Activated T-cell treated with anti-CD3 and anti-CD28 coated beads, Interleukin-2, amount 50 U/mL, for 48 hours (primary cell): Measurements from ENCODE around the gene MMP11.
A peak's percentile ranks its signal among the peaks of the same experiment; 100 is the strongest.

Source experiments
- DNase-seq, 2 experiments: peaks; one replicate each; pipeline ENCODE4 v3.0.0-alpha.2; 2020

The MMP11 gene

DNA sequence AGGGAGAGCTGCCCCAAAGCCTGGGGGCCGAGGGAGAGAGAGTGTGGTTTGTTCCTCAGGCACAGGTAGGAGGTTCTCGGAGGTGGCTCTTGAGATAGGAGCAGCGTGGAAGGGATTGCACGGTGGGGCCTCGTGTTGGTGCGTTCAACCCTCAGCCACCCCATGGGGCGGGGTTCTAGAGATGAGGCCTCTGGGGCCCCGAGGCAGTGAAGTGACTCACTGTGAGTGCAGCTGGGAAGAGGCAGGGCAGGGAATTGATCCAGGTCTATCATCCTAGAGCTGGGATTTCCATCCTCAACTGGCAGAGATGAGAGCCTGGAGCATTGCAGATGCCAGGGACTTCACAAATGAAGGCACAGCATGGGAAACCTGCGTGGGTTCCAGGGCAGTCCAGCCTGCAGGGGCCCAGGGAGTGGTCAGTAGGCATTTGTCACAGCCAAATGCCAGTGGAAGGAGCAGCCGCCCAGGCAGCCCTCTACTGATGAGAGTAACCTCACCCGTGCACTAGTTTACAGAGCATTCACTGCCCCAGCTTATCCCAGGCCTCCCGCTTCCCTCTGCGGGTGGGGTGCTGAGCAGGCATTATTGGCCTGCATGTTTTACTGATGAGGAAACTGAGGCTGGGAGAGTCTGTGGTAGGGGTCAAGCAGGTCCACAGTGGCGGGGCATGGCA, 9.0 kb downstream of the MMP11 start:
- no peak for DNase-seq

DNA sequence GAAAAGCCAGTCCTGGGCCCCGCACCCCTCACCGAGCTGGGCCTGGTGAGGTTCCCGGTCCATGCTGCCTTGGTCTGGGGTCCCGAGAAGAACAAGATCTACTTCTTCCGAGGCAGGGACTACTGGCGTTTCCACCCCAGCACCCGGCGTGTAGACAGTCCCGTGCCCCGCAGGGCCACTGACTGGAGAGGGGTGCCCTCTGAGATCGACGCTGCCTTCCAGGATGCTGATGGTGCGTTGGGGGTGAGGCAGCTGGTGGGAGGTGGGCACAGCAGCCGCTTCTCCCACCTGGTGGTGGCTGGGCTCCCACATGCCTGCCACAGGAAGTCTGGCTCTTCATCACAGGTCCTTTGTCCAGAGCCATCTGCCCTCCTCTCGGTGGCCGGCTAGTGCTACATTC, 9.6 kb downstream of the MMP11 start:
- no peak for DNase-seq

DNA sequence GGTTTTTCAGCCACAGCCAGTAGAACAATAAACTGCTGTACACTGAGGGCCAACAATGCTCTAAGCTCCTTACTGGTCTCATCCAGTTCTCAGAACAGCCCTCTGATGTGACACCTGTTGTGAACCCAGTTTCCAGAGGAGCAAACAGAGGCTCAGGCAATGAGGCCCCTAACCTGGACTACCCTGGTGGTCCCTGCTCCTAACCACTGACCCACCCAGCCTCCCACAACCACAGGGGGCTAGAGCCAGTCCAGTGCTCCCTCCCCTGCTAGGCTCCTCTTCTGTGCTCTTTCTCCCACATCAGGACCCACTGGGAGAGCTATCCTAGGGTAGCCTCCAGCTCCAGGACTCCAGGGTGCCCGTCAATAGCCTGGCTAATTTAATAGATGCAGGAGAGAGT, 10.1 kb downstream of the MMP11 start:
- no peak for DNase-seq

DNA sequence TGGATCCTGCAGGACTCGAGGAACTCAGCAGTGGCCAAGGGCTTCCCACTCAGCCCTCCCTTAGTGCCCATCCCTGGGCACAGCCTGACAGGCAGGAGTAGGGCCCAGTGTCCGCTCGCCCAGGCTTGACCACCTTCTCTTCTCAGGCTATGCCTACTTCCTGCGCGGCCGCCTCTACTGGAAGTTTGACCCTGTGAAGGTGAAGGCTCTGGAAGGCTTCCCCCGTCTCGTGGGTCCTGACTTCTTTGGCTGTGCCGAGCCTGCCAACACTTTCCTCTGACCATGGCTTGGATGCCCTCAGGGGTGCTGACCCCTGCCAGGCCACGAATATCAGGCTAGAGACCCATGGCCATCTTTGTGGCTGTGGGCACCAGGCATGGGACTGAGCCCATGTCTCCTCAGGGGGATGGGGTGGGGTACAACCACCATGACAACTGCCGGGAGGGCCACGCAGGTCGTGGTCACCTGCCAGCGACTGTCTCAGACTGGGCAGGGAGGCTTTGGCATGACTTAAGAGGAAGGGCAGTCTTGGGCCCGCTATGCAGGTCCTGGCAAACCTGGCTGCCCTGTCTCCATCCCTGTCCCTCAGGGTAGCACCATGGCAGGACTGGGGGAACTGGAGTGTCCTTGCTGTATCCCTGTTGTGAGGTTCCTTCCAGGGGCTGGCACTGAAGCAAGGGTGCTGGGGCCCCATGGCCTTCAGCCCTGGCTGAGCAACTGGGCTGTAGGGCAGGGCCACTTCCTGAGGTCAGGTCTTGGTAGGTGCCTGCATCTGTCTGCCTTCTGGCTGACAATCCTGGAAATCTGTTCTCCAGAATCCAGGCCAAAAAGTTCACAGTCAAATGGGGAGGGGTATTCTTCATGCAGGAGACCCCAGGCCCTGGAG, 10.9 kb downstream of the MMP11 start:
- no peak for DNase-seq

DNA sequence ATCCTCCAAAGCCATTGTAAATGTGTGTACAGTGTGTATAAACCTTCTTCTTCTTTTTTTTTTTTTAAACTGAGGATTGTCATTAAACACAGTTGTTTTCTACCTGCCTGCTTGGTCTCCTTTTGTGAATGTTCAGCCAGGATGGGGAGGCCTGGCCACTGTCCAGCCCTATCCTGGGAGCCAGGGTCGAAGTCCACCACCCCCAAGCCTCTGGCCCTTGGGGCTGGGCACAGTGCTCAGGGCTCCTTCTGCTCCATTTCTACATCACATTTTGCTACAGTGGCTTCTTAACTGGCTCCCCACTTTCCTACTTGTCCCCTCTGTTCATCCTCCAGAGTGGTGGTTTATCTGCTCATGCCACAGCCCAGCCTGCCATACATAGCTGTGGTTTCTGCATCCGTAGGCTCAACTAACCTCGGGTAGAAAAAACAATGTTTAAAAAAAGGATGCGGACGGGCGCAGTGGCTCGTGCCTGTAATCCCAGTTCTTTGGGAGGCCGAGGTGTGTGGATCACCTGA, 11.6 kb downstream of the MMP11 start:
- no peak for DNase-seq

DNA sequence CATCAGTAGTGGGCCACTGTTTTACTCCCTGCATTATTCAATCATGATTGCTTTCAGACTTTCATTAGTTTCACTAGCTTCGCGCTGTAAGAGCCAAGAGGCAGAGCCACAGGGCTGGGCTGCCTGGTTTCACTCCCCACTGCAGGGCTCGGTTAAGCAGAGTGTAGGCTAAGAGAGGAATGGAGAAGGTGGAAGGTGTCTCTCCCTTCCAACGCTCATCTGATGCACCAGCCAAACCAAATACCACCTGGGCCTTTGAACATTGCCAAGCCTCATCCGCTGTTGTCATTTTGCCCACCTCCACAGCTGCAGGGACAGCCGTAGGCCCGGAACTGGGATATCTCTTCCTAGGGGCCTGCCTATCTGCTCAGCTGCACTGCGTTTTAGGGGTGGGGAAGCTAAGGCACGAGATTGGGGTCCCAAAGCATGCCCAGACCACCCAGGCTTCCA, 13.6 kb downstream of the MMP11 start:
- DNase-seq = peak in 1 of 2 experiments; percentile 41

DNA sequence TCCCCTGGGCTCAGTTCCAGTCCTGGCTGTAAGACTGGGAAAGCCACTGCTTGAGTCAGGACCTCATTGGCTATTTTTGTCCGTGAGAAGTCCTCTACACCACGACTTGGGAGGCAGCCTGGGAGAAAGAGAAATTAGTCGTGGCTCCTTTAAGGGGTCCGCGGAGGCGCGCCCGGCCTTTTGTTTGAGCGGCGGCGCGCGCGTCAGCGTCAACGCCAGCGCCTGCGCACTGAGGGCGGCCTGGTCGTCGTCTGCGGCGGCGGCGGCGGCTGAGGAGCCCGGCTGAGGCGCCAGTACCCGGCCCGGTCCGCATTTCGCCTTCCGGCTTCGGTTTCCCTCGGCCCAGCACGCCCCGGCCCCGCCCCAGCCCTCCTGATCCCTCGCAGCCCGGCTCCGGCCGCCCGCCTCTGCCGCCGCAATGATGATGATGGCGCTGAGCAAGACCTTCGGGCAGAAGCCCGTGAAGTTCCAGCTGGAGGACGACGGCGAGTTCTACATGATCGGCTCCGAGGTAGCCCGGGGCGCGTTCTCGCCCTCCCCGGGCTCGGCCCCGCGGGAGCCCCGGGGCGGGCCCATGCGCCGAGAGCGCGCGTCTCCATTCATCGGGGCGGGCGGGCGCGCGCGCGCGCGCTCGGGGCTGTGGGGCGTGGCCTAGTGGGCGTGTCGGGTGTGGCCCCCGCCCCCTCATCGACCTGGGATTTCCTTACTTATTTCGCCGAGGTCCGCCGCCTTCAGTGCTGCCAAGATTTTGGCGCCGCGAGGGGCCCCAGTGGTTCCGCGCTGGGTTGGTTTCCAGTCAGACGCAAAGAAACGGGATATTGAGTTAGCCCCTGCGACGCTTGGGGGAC, 14.3 kb downstream of the MMP11 start, which contains the start of gene SMARCB1:
SMARCB1 (plus strand) TSS at position 215 of the 848 bp plus-strand sequence; CDS start at position 419, 204 bp downstream.
- peak; percentile 94 to 95 for DNase-seq

DNA sequence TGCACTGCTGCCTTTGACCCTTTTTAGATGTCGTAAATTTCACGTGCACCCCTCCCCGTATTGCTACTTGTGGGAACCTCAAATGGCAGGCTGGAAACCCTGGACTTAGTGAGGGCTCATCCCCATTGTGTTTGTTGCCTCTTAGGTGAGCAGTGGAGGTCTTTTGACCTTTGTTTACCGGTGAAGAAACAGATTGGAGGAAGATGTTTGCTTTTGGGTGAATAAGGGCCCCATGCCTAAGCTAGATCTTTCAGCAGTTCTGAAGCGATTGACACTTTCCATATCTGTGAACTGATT, 14.9 kb downstream of the MMP11 start:
- DNase-seq = no peak

DNA sequence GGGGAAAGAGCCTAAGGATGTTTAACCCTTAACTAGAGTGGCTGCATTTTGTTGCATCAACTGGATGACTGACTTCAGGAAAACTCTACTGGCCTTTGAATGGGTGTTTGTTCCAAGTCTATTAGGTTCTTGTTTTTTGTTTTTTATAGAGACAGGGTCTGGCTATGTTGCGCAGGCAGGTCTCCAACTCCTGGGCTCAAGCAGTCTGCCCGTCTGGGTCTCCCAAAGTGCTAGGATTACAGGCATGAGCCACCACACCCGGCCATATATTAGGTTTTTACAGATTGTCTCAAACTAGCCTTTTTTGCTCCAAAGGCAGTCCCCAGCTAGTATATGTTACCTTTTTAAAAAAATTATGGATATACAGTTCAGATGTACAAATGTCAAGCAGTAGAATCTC, 15.3 kb downstream of the MMP11 start:
- DNase-seq = no peak

DNA sequence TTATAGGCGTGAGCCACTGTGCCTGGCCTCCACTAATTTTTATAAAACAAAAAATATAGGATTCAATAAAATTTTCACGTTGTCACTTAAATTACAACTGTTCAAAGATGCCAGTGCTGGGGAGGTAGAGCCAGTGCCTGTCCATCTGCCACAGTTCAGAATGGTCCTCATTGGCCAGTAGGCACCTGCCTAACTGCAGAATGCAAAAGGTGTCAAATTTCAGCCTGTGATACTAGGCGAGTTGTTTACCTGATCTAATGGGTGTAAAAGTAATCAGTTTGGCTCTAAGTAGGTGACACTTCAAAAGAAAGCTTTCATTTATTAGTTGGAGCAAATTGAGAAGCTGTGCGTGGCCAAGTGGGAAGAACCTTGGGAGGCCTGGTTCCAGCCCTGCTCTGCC, 16.5 kb downstream of the MMP11 start:
- no peak for DNase-seq

DNA sequence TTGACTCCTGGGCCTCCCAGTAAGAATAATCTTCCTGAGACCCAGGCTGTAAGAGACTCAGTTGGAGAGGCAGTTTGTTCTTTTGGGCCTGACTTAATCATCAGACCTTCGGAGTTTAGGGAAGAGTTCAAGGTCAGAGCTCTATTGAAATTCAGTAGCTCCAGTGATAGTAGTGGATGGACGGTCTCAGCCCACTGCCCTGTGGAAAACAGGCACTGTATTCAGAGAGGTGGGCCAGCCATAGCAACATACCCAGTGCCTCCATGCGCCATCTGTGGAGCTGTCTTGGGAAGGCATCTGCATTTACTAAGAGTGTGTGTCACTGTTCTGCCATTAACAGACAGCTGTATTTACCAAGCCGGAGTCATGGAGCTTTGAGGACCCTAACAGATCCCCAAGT, 17.0 kb downstream of the MMP11 start:
- no peak for DNase-seq

DNA sequence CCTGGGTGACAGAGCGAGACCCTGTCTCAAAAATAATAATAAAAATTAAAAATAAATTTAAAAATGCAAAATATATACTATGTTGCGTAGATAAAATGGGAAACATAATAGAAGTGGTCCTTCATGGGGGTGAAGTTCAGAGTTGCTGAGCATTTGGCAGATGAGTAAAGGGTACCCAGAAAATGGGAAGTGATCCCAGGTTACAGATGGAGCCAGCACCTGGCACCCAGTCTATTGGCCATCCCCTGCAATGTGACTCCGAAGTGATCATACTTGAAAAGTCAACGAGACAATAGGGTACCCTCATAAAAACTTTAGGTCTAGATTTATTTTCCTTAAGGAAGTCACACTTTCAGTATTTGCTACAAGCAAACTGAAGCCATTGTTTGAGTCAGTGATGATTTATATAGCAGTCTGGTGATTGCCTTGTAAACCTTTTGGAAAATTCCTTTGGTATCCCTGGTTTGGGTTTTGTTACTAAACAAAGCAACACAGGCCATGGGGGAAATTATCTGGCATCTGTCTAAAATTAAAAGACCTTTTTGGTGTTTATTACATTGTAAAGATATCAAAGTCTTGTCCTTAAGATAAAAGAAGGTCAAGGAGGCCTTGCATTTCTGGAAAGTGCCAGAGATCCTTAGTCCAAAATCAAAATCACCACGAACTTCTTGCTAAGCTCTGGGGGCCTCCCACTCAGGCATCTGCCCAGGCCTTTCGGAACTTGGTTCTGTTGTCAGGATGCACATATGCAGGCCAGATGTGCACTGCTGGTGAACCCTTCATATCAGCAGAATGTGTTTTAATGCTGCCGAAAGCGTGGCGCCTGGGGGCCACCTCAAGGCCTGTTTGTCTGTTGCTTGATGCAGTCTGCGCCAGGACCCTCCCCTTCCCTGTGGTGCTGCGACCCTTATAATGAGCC, 18.4 kb downstream of the MMP11 start:
- DNase-seq = no peak

DNA sequence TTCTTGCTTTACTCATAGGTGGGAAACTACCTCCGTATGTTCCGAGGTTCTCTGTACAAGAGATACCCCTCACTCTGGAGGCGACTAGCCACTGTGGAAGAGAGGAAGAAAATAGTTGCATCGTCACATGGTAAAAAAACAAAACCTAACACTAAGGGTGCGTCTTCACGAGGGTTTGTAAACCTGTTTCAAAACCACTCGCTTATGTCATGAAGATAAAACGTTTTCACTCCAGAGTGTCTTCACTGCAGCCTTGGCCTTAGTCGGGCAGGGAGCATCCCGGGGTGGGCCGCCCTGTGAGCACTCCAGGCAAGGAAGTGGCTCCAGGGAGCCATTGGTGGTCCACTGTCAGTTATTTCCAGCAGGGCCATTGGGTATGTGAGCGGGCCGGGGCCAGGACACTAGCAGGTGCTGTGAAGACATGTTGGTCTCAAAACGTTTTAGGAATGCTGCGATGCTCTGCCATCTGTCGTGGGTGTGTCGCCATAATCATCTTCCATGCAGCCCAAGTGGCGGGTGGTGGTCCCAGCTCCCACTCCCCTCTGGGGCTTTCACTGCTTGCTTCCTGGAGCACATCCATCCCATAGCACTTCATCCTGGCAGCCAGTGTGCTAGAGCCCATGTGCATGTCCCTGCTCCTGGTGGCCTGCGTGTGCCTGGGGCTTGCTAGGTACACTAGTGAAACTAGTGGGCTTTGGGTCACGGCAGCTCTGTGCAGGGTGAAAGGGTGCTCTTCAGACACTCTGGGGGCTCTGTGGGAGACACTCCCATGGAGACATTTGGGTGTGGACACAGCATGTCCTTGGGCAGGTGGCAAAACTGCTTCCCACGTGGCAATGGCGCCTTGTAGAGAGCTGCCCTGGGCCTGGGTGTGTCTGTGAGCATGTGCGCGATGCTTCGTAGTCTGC, 19.3 kb downstream of the MMP11 start:
- no peak for DNase-seq

DNA sequence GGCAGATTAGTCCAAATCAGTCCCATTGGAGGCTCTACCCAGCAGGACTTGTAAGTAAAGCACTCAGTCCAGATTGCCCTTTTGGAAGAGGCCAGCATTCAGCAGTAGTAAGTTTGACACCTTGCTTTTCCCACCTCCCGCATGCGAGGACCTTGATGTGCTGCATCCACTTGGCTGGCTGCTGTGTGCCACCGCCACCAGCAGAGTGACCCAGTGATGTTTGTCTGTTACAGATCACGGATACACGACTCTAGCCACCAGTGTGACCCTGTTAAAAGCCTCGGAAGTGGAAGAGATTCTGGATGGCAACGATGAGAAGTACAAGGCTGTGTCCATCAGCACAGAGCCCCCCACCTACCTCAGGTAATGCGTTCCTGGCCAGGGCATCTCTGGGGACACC, 20.7 kb downstream of the MMP11 start:
- no peak for DNase-seq

DNA sequence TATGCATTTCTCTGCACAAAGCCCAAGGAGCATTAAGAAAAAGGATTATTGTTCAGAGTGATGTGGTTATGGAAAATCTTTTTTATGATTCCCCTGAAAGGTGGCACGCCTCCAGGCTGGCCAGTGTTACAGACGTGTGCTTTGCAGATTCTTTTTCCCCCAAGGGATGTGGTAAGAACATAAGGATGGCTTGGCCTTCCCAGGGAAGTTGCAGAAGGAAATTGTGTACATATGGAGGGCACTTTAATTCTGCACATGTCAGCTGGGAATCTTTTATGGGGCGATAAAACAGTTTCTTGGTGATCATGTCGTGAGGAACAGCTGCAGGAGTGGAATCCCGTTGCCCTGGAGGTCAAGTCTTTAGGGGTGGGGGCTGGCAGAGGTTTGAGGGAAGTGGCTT, 23.8 kb downstream of the MMP11 start:
- DNase-seq = no peak

DNA sequence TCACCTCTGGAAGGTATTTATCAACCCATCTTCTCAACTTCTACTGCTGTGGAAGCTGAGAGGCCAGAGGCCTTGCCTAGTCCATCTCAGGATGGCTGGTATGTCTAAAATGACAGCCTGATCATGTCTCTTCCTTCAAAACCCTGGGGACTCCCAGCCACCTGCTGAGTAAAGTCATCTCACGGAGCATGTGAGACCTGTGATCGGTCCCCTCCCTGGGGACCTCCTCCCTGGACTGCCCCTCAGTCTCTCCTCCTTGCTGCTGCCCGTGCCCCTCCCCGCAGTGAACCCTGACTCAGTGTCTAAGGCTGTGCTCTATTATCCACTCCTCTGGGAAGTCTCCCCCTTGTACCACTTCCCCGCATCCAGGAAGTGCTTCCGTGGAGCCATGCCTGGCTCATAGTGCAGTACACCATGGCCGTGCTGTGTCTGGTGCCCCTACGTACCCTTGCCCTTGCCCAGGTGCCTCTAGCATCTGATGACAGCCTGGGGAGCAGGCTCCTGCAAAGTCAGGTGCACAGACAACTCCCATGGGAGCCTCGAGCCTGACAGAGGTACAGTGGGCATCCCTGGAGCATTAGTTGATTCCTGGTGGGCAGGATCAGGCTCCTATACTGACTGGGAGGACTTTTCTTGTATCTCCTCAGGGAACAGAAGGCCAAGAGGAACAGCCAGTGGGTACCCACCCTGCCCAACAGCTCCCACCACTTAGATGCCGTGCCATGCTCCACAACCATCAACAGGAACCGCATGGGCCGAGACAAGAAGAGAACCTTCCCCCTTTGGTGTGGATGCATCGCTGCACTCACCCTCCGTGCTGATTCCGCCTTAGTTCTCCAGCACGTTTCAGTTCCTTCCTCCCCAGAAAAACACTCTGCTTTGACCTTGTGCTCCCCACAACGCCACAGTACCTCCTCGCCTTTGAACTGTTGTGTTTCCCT, 27.9 kb downstream of the MMP11 start:
- no peak for DNase-seq

DNA sequence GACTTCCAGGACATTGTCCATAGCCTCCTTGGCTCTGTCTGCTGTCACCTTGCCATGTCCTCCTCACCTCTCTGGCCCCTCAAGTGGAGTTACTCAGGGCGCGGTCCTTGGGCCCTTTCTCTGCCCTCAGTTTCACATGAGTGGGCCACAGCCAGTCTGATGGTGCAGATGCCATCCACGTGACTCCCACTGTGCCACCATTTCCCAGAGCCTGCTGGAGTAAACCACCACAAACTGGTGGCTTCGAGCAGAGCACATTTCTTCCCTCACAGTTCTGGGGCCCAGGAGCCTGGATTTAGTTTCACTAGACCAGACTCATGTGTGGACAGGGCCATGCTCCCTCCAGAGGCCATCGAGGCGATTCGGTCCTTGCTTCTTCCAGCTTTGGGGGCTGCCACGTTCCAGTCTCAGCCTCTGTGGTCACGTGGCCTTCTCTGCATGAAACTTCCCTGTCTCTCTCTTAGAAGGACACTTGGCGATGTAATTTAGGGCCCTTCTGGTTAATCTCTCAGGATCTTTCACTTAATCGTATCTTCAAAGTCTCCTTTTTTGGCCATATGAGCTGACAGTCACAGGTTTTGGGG, 28.7 kb downstream of the MMP11 start:
- DNase-seq = no peak

DNA sequence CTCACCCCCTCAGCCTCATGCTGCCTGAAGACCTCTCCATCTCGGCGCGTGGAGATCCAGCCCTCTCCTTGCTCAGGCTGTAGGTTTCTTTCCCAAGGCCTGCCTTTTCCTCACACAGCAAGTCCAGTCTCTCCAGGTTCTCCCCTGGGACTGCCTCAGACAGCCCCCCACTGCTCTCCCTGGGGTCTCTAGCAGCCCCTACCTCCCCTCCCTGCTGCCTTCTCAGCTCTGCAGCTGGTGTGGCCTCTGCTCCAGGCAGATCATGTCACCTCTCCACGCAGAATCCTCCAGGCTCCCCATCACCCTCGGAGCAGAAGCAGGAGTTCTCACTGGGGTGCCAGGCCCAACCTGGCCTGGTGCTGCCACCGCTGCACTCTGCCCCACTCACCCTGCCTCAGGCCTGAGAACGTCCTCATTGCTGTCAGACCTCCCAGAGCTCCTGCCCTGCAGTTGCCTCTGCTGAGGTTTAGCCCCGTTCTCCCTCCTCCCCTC, 29.3 kb downstream of the MMP11 start:
- no peak for DNase-seq
